Ovary (tissue), 9 donors: ENCODE results near the gene ST3GAL6. TPM values are rescaled to one million over a fixed set of nuclear protein-coding genes. Genes with fewer than 3 reads are reported as not detected.

ENCODE experiments used
- DNase-seq, 5 donors: peaks; one replicate each; pipeline ENCODE4 v3.0.0-alpha.2; 2019 to 2020
- H3K27ac ChIP-seq, 2 donors: fragments of 200-600 bp; one replicate each; pipeline versions ENCODE4 v1.5.1 to v1.8.0; 2019 to 2022
- H3K27me3 ChIP-seq: fragments of 200-600 bp; one replicate; pipeline ENCODE4 v1.8.0; 2022
- H3K36me3 ChIP-seq: fragments of 200-600 bp; sonication (generic); one replicate; pipeline ENCODE4 v1.5.1; 2019
- H3K4me1 ChIP-seq: one replicate; pipeline ENCODE4 v1.8.1; 2013; ENCODE audit warnings: mild to moderate bottlenecking, moderate library complexity; ENCODE audit not compliant: insufficient read depth
- H3K4me3 ChIP-seq: fragments of 200-600 bp; sonication (generic); one replicate; pipeline ENCODE4 v1.5.1; 2017
- H3K9me3 ChIP-seq, 2 donors: fragments of 200-600 bp in 1 of 2; sonication (generic) in 1 of 2; one replicate each; pipeline versions ENCODE4 v1.5.1 to v1.8.1; 2013 to 2019; ENCODE audit warnings: mild to moderate bottlenecking in 1 of 2, moderate library complexity in 1 of 2
- CTCF ChIP-seq, 3 donors: fragments of 450-650 bp in 2 of 3; fragments of 200-600 bp in 1 of 3; IDR thresholded peaks; one replicate each; pipeline versions ENCODE4 v1.5.1 to v1.8.0; 2016 to 2022; ENCODE audit warnings: antibody characterized with exemption in 3 of 3, mild to moderate bottlenecking in 1 of 3
- EP300 ChIP-seq: sonication (generic); formaldehyde crosslinking; IDR thresholded peaks from one replicate; pipeline ENCODE4 v1.6.1; 2017; ENCODE audit warnings: antibody characterized with exemption
- POLR2A ChIP-seq: fragments of 450-650 bp; IDR thresholded peaks from one replicate; pipeline ENCODE4 v1.6.1; 2017; ENCODE audit warnings: antibody characterized with exemption, mild to moderate bottlenecking, moderate library complexity
- WGBS, 3 donors: extraction: QIAGEN DNeasy Blood & Tissue Kit in 1 of 3; methylation state at CpG; one replicate each; pipeline versions ENCODE4 v1.1.5 to v1.1.7; 2013 to 2017; 5-methylcytosine and 5-hydroxymethylcytosine counted together
- intact Hi-C, 4 donors: fragments of 100-400 bp; cut with DNase I; formaldehyde crosslinking; loops; one replicate each; pipeline versions ENCODE4 v1.11.0 to v1.15.1; 2022 to 2023
- polyA plus RNA-seq, 2 donors: library from polyadenylated mRNA; stranded (reverse); fragments of 200-250 nt in 1 of 2; fragments of 350-450 nt in 1 of 2; fragmentation: Illumina TruSeq in 1 of 2; extraction: RNeasy Lipid Tissue Mini Kit (QIAGEN cat#74804) in 1 of 2; gene quantifications; one replicate each; pipeline ENCODE4 v1.2.3, GENCODE V29; 2013 to 2014
- total RNA-seq, 7 donors: library from RNA; depleted of rRNA in 2 of 7; stranded (reverse); fragments of >200 nt in 2 of 7; fragmentation: NEBNext Ultra II Directional in 3 of 7; extraction: Animal tissue kit (Norgen Biotek cat#: 25700) in 3 of 7; gene quantifications; one replicate each; pipeline versions ENCODE4 v1.1.0 to v1.2.4, GENCODE V29; 2016 to 2023
- donor health status: DM: no; HTN: no; CAD: no; lungs with moderate emphysema.
- donor health status: DM: no; HTN: no; CAD: no.
- donor health status: Bipolar disorder and iron deficiency.
- donor health status: DM: yes; HTN: yes; CAD: no.
- donor health status: DM: no; HTN: no; CAD: no.
- donor health status: DM: yes; HTN: yes; CAD: no.

ST3GAL6 gene
- total and polyA plus RNA-seq, 9 donors = 1.9 to 16.7 (median 3.7) TPM

DNA sequence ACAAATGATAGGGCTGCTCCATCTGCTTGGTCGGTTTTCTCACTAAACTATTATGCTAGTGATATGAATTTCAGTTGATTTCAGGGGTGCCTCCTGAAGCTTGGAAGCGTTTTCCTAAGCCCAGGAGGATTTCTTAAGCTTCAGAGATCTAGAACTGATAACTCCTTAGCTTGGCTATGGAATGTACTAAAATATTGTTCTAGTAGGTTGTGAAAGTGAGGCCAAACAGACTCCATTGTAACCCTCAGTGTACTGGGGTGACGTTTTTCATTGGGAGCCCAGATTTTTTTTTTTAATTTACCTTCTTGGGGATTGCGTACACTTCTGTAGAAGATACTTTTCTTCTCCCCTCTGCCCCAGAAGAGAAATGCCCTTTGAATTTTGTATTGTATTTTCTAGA is 17.0 kb upstream of the ST3GAL6 start:
- no peak for TF ChIP-seq POLR2A
- TF ChIP-seq CTCF (IDR thresholded peaks at IDR 0.05) = no peak
- no peak for TF ChIP-seq EP300
- H3K27me3 ChIP-seq = no peaks in the 10 kb centered on the region
- no peak overlapping the region for H3K27ac ChIP-seq
- no peaks in the 10 kb centered on the region for H3K36me3 ChIP-seq
- H3K9me3 ChIP-seq = no peaks in the 10 kb centered on the region
- no peaks in the 10 kb centered on the region for H3K4me1 ChIP-seq
- DNase-seq = no peak
- no peak overlapping the region for H3K4me3 ChIP-seq
- 86 to 92% (median 91%) methylated on average over 4 of the region's 4 CpGs for WGBS, 3 donors
- intact Hi-C loops = no loop called here

- Histone ChIP-seq H3K9me3 (no peaks in the 10 kb centered on the region), H3K27ac (no peak overlapping the region), H3K36me3 (no peaks in the 10 kb centered on the region), H3K4me3 (no peak overlapping the region), H3K4me1 (no peaks in the 10 kb centered on the region), H3K27me3 (no peaks in the 10 kb centered on the region)
- no peak for DNase-seq
- intact Hi-C loops = no loop called here
- 80 to 85% (median 83%) methylated on average over 4 of the region's 4 CpGs for WGBS, 3 donors
- TF ChIP-seq POLR2A (no peak), EP300 (no peak), CTCF (IDR thresholded peaks at IDR 0.05) (no peak)
Observed at GRCh38 chr3:98746882-98747281, 16.3 kb upstream of the ST3GAL6 start.

GRCh38 chr3:98750276-98750919 is 12.7 kb upstream of the ST3GAL6 start:
- Histone ChIP-seq H3K9me3 (no peaks in the 10 kb centered on the region), H3K4me3 (no peak overlapping the region), H3K4me1 (no peaks in the 10 kb centered on the region), H3K27ac (no peak overlapping the region), H3K27me3 (no peaks in the 10 kb centered on the region), H3K36me3 (no peaks in the 10 kb centered on the region)
- no peak for DNase-seq
- TF ChIP-seq EP300 = no peak
- TF ChIP-seq POLR2A = no peak
- TF ChIP-seq CTCF (IDR thresholded peaks at IDR 0.05) = no peak
- intact Hi-C loops = no loop called here
- whole genome bisulfite sequencing, 3 donors = 87 to 96% (median 95%) methylated on average over 1 of the region's 1 CpG

- H3K27ac ChIP-seq = no peak overlapping the region
- H3K4me3 ChIP-seq = no peak overlapping the region
- DNase-seq = no peak
- 71 to 74% (median 73%) methylated on average over 3 of the region's 3 CpGs for WGBS, 3 donors
- no peaks in the 10 kb centered on the region for H3K27me3 ChIP-seq
- TF ChIP-seq CTCF (IDR thresholded peaks at IDR 0.05) (no peak), EP300 (no peak), POLR2A (no peak)
- intact Hi-C loops = no loop called here
- H3K4me1 ChIP-seq = no peaks in the 10 kb centered on the region
- no peaks in the 10 kb centered on the region for H3K9me3 ChIP-seq
- H3K36me3 ChIP-seq = no peaks in the 10 kb centered on the region
Observed at GRCh38 chr3:98754483-98754882, 8.7 kb upstream of the ST3GAL6 start.
